ENCODE data around the gene ACTL6B.

GRCh38 chr7:100681491-100682227 lies 25.4 kb upstream of the ACTL6B start:
- TF ChIP-seq CTCF (IDR thresholded peaks at IDR 0.05) (no peak), MAX (IDR thresholded peaks at IDR 0.05; ENCODE audit: low read depth) (no peak), RFX5 (IDR thresholded peaks at IDR 0.05; ENCODE audit: low read length) (no peak), JUND (IDR thresholded peaks at IDR 0.05) (no peak), FOXM1 (IDR thresholded peaks at IDR 0.05; ENCODE audit: low read depth) (no peak), MXI1 (IDR thresholded peaks at IDR 0.05; ENCODE audit: low read depth, low read length) (no peak), ELF1 (IDR thresholded peaks at IDR 0.05) (no peak), SIN3A (IDR thresholded peaks at IDR 0.05; ENCODE audit: borderline replicate concordance, low read depth, low read length) (no peak), USF1 (IDR thresholded peaks at IDR 0.05; ENCODE audit: borderline replicate concordance, low read depth) (no peak), EP300 (IDR thresholded peaks at IDR 0.05; ENCODE audit: borderline replicate concordance in 1 of 2, low read depth in 1 of 2, low read length in 1 of 2) (no peak), EZH2phosphoT487 (IDR thresholded peaks at IDR 0.05; ENCODE audit: borderline replicate concordance, low read depth) (no peak)
